Panc1 (cell line): ENCODE measurements around the gene ROCK2. TPM values are rescaled to one million over a fixed set of nuclear protein-coding genes. Genes with fewer than 3 reads are reported as not detected.

Experiments used
- ATAC-seq: fragments of 200-7000 bp; cut with Tn5 transposase; 2 replicates; pipeline ENCODE4 v1.9.1; 2020; ENCODE audit warnings: mild to moderate bottlenecking, moderate library complexity
- BruUV-seq: library from RNA; stranded (reverse); fragments of 400-500 nt; replicated peaks from 2 replicates; lab custom pipeline; 2021; lab: Mats Ljungman, UMichigan
- CTCF ChIA-PET: fragments of 300-600 bp; sonication (Branson Sonifier 250); formaldehyde crosslinking; loops from one replicate; lab custom pipeline; 2022; ENCODE audit warnings: antibody characterized with exemption; lab: Charles Lee
- POLR2A ChIA-PET: fragments of 300-600 bp; sonication (Branson Sonifier 250); formaldehyde crosslinking; loops from one replicate; lab custom pipeline; 2022; ENCODE audit warnings: antibody characterized with exemption; lab: Charles Lee
- DNase-seq: peaks from one replicate; pipeline ENCODE4 v3.0.0-alpha.2; 2010; ENCODE audit warnings: low read depth, low spot score
- H3K27ac ChIP-seq: 2 replicates; pipeline ENCODE4 v1.5.1; 2011; ENCODE audit warnings: mild to moderate bottlenecking, low read length, inconsistent platforms
- H3K27me3 ChIP-seq: fragments of 200-500 bp; sonication (Bioruptor generic); 2 replicates; pipeline ENCODE4 v1.6.0; 2014; ENCODE audit warnings: low read length, inconsistent platforms; ENCODE audit not compliant: control insufficient read depth, insufficient read depth
- H3K36me3 ChIP-seq: fragments of 200-500 bp; sonication (Bioruptor generic); 2 replicates; pipeline ENCODE4 v1.5.1; 2014; ENCODE audit warnings: inconsistent platforms, mild to moderate bottlenecking, low read length, moderate library complexity; ENCODE audit not compliant: control insufficient read depth, insufficient read depth
- H3K4me1 ChIP-seq: 2 replicates; pipeline ENCODE4 v1.5.1; 2011; ENCODE audit warnings: inconsistent platforms, mild to moderate bottlenecking, low read length, moderate library complexity; ENCODE audit not compliant: control insufficient read depth, insufficient read depth
- H3K4me3 ChIP-seq, 2 experiments: 2 replicates each; pipeline ENCODE4 v1.5.1; 2011 to 2012; ENCODE audit warnings: low read depth in 2 of 2, low read length in 2 of 2, mild to moderate bottlenecking in 2 of 2, inconsistent platforms in 1 of 2, moderate library complexity in 1 of 2
- H3K9me3 ChIP-seq: fragments of 200-500 bp; sonication (Bioruptor generic); 2 replicates; pipeline ENCODE4 v1.5.1; 2014; ENCODE audit warnings: low read depth, mild to moderate bottlenecking, inconsistent platforms, low read length, moderate library complexity; ENCODE audit not compliant: control insufficient read depth, insufficient read depth
- POLR2AphosphoS5 ChIP-seq: IDR thresholded peaks from 2 replicates; pipeline ENCODE4 v1.6.1; 2012; ENCODE audit warnings: mild to moderate bottlenecking, low read depth, low read length, moderate library complexity
- SIN3A ChIP-seq: IDR thresholded peaks from 2 replicates; pipeline ENCODE4 v1.6.1; 2012; ENCODE audit warnings: low read depth, mild to moderate bottlenecking, low read length, moderate library complexity, borderline replicate concordance; ENCODE audit not compliant: insufficient read depth
- TCF7L2 ChIP-seq: IDR thresholded peaks from 2 replicates; pipeline ENCODE4 v1.6.1; 2011; ENCODE audit warnings: mild to moderate bottlenecking, low read depth, low read length, inconsistent platforms
- in situ Hi-C: cut with HindIII; loops from 2 replicates; pipeline ENCODE4 v1.10.0; 2016; ENCODE audit warnings: low sequenced_read_pairs, low pct_unique_long_range_greater_than_20kb
- intact Hi-C: fragments of 100-400 bp; cut with micrococcal nuclease; formaldehyde crosslinking; loops from one replicate; pipeline ENCODE4 v1.10.0; 2022; ENCODE audit not compliant: unreplicated experiment
- total RNA-seq: library from RNA; stranded (reverse); gene quantifications from one replicate; pipeline ENCODE4 v1.2.1, GENCODE V29; 2021; ENCODE audit not compliant: unreplicated experiment
- TF ChIP-seq, protein P1 (sequence below), 2 experiments: IDR thresholded peaks; 2 replicates each; pipeline ENCODE4 v1.6.1; 2011 to 2012; ENCODE audit warnings: low read depth in 2 of 2, control low read depth in 1 of 2, low read length in 1 of 2, mild to moderate bottlenecking in 1 of 2, moderate library complexity in 1 of 2; ENCODE audit not compliant: insufficient read depth in 1 of 2
- TF ChIP-seq, protein P2 (sequence below): fragments of 450-650 bp; IDR thresholded peaks from 2 replicates; pipeline ENCODE4 v1.5.1; 2017; ENCODE audit warnings: mild to moderate bottlenecking

The ROCK2 gene
- total RNA-seq, 1 experiment from 2014 or later = 47.9 TPM

DNA sequence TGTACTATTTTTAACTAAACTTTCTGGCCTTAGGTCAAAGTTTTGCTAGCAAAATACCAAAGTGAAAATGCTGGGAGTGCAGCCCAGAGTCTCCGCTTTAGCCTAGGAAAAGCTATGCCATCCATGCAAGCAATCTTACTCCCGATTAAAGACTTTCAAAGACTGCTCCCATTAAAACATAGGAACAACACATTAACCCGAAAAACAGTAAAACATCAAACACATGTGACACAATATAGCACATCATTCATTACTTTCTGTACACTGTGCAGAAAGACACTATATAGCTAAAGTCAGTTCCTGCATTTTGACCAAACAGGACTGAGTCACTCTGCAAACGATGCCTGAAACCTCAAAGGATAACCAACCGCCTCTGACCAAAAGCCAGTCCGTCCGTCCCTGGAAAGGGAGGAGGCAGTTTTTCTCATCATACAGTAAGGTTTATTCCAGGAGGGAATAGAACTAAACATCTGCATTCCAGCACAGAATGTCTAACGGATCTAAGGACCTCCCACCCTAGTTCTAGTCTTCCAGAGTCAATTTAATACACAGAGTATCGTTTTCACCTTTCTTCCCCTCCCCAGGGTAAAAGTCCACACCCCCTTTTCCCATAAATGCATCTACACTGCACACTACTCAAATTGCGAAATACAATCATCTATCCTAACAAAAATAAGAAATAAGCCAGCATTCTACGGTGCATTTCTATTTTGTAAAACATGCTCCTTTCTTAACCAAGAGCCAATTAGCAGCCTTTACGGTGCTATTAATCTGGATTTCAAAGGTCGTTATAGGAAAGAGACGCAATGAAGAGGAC is 1.7 kb downstream of the ROCK2 start:
- Histone ChIP-seq H3K4me3 (peak overlapping the region; percentile 90 to 95), H3K27me3 (no peaks in the 10 kb centered on the region), H3K27ac (peak overlapping the region; percentile 56), H3K9me3 (no peaks in the 10 kb centered on the region), H3K36me3 (no peaks in the 10 kb centered on the region), H3K4me1 (peaks cover 38% of the 10 kb centered on the region)
- in situ Hi-C loops (no loop called here), intact Hi-C loops (loop anchor here (5.0 to 10.0 kb wide), 2 partner anchors 70 to 108 kb away; no protein-coding TSS in a partner anchor)
- POLR2A ChIA-PET = interaction anchor here (0.6 kb wide), 1 partner anchor 34 kb away, joined by 9 read pairs; no protein-coding TSS in a partner anchor
- TF ChIP-seq POLR2AphosphoS5 (no peak), TCF7L2 (peak; percentile 94)
- ATAC-seq = peak; percentile 43; the same call in 1 of the 2 replicates
- TSS peak; percentile 64 for BruUV-seq
- CTCF ChIA-PET = no interaction called here
- peak; percentile 75 for DNase-seq

DNA sequence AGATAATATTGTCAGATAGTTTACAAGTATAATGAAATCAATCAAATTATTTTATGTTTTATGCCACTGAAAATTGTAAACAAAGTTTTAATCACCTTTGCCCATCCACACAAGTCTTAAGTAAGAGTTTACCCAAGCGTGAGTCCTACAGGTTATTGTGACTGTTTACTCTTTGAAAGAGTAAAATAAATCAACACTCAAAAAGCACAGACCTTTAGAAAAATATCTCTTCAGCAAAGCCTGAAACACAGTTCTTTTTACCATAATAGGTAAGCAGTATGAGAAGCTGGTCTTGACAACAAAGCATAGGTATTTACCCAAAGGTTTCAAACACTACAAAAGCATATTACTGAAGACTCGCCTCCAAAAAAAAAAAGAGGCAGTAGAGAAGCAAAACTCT is 3.7 kb downstream of the ROCK2 start:
- ChIA-PET POLR2A (no interaction called here), CTCF (no interaction called here)
- DNase-seq (no peak), ATAC-seq (no peak)
- intact Hi-C loops (loop anchor here (5.0 to 10.0 kb wide), 2 partner anchors 72 to 106 kb away; no protein-coding TSS in a partner anchor), in situ Hi-C loops (no loop called here)
- Histone ChIP-seq H3K27me3 (no peaks in the 10 kb centered on the region), H3K36me3 (no peaks in the 10 kb centered on the region), H3K4me3 (no peak overlapping the region), H3K27ac (no peak overlapping the region), H3K9me3 (no peaks in the 10 kb centered on the region), H3K4me1 (peaks cover 31% of the 10 kb centered on the region)
- no TSS peak for BruUV-seq
- TF ChIP-seq POLR2AphosphoS5 (no peak), SIN3A (no peak)
- TF ChIP-seq, protein P1, sequence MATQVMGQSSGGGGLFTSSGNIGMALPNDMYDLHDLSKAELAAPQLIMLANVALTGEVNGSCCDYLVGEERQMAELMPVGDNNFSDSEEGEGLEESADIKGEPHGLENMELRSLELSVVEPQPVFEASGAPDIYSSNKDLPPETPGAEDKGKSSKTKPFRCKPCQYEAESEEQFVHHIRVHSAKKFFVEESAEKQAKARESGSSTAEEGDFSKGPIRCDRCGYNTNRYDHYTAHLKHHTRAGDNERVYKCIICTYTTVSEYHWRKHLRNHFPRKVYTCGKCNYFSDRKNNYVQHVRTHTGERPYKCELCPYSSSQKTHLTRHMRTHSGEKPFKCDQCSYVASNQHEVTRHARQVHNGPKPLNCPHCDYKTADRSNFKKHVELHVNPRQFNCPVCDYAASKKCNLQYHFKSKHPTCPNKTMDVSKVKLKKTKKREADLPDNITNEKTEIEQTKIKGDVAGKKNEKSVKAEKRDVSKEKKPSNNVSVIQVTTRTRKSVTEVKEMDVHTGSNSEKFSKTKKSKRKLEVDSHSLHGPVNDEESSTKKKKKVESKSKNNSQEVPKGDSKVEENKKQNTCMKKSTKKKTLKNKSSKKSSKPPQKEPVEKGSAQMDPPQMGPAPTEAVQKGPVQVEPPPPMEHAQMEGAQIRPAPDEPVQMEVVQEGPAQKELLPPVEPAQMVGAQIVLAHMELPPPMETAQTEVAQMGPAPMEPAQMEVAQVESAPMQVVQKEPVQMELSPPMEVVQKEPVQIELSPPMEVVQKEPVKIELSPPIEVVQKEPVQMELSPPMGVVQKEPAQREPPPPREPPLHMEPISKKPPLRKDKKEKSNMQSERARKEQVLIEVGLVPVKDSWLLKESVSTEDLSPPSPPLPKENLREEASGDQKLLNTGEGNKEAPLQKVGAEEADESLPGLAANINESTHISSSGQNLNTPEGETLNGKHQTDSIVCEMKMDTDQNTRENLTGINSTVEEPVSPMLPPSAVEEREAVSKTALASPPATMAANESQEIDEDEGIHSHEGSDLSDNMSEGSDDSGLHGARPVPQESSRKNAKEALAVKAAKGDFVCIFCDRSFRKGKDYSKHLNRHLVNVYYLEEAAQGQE (IDR thresholded peaks at IDR 0.05; ENCODE audit: insufficient read depth in 1 of 2, low read depth in 2 of 2, low read length in 1 of 2) = no peak

DNA sequence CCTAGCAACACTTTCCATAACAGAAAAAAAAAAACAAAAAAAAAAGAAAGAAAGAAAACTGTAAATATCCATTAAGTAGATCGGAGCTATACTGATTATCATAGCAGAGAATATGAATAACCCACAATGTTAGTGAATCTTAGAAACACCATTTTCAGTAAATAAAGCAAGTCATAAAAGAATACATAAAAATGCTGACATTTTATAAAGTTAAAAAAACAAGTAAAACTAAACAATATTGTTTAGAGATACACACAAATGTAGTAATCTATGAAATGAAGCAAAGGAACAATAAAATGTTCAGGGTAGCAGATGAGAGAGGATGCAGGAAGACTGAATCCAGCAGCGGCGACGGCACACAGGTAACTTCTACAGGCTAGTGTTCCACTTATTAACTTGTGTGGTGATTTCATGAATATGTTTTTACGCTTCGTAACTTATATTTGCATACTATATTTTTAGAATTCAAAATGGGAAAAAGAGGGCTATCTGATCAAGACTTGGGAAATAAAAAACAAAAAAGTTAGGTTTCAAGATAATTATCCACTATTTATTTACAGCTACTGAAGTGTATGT is 4.8 kb downstream of the ROCK2 start:
- ChIA-PET CTCF (interaction anchor here (0.5 kb wide), 2 partner anchors 10 to 127 kb away, joined by 3 read pairs; no protein-coding TSS in a partner anchor), POLR2A (no interaction called here)
- TF ChIP-seq TCF7L2 (no peak), SIN3A (no peak), POLR2AphosphoS5 (no peak)
- TF ChIP-seq, protein P1 (IDR thresholded peaks at IDR 0.05; ENCODE audit: insufficient read depth in 1 of 2, low read depth in 2 of 2, low read length in 1 of 2) = no peak
- TF ChIP-seq, protein P2, sequence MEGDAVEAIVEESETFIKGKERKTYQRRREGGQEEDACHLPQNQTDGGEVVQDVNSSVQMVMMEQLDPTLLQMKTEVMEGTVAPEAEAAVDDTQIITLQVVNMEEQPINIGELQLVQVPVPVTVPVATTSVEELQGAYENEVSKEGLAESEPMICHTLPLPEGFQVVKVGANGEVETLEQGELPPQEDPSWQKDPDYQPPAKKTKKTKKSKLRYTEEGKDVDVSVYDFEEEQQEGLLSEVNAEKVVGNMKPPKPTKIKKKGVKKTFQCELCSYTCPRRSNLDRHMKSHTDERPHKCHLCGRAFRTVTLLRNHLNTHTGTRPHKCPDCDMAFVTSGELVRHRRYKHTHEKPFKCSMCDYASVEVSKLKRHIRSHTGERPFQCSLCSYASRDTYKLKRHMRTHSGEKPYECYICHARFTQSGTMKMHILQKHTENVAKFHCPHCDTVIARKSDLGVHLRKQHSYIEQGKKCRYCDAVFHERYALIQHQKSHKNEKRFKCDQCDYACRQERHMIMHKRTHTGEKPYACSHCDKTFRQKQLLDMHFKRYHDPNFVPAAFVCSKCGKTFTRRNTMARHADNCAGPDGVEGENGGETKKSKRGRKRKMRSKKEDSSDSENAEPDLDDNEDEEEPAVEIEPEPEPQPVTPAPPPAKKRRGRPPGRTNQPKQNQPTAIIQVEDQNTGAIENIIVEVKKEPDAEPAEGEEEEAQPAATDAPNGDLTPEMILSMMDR = no peak
- no peaks in the 10 kb centered on the region for H3K36me3 ChIP-seq
- no peak overlapping the region for H3K4me3 ChIP-seq
- no peak for DNase-seq
- H3K4me1 ChIP-seq = peaks cover 26% of the 10 kb centered on the region
- intact Hi-C loops (loop anchor here (5.0 to 10.0 kb wide), 2 partner anchors 73 to 105 kb away; no protein-coding TSS in a partner anchor), in situ Hi-C loops (no loop called here)
- H3K27me3 ChIP-seq = no peaks in the 10 kb centered on the region
- H3K27ac ChIP-seq = no peak overlapping the region
- H3K9me3 ChIP-seq = no peaks in the 10 kb centered on the region
- BruUV-seq = no TSS peak
- no peak for ATAC-seq
